T-helper 2 cell treated with Interferon-gamma antibody and Interleukin-4, amounts not matched to agents 100 ng/mL and 5 ng/mL, for 36 hours (primary cell): ENCODE data around the gene OSBP2. TPM values are rescaled to one million over a fixed set of nuclear protein-coding genes. Genes with fewer than 3 reads are reported as not detected.

ENCODE experiments used
- total RNA-seq: library from RNA; stranded (reverse); gene quantifications from 2 replicates; pipeline ENCODE4 v1.2.3, GENCODE V29; 2022

OSBP2 gene
- total RNA-seq, 1 donor from 2014 or later, result 1.2 TPM

Other genes with a start within 250 kb of the OSBP2 start
- not detected in 2 replicates for gene SEC14L3, start 222.9 kb upstream of the OSBP2 start, total RNA-seq
- not detected in 2 replicates for gene SEC14L4, start 189.2 kb upstream of the OSBP2 start, total RNA-seq
- gene SEC14L6, start 148.1 kb upstream of the OSBP2 start, total RNA-seq, result not detected in 2 replicates
- gene GAL3ST1, start 120.2 kb upstream of the OSBP2 start, total RNA-seq, result not detected in 2 replicates
- 74.6 and 80.8 TPM in 2 replicates for gene PES1, start 103.0 kb upstream of the OSBP2 start, total RNA-seq
- gene TCN2, start 87.7 kb upstream of the OSBP2 start, total RNA-seq, result 0.57 and 1.00 TPM in 2 replicates
- 2.4 and 2.6 TPM in 2 replicates for gene SLC35E4, start 59.1 kb upstream of the OSBP2 start, total RNA-seq
- 11.0 and 11.2 TPM in 2 replicates for gene DUSP18, start 27.0 kb upstream of the OSBP2 start, total RNA-seq